ENCODE measurements around the gene DNAJC28. TPM values are rescaled to one million over a fixed set of nuclear protein-coding genes. Genes with fewer than 3 reads are reported as not detected.
"Not testable (repeated sequence)": the region's sequence is repeated elsewhere in the genome, so short reads cannot be mapped to it uniquely, and the experiment has no call there.

Gene DNAJC28
- total RNA-seq, 1 donor: 2.7 TPM

- DNase-seq (ENCODE audit: low read depth): no peak
- H3K4me3 ChIP-seq (ENCODE audit: low read depth, low read length): peak overlapping the region; percentile 84
- TF ChIP-seq CTCF (IDR thresholded peaks at IDR 0.05; ENCODE audit: insufficient read depth, low read length): no peak
Measured at GRCh38 chr21:33478182-33478581, 13.3 kb downstream of the DNAJC28 start.

- no peak for TF ChIP-seq CTCF (IDR thresholded peaks at IDR 0.05; ENCODE audit: insufficient read depth, low read length)
- no peak overlapping the region for H3K4me3 ChIP-seq (ENCODE audit: low read depth, low read length)
Measured at GRCh38 chr21:33477066-33477465, 14.4 kb downstream of the DNAJC28 start.

GRCh38 chr21:33473344-33473743 lies 18.2 kb downstream of the DNAJC28 start:
- DNase-seq (ENCODE audit: low read depth): no peak
- no peak overlapping the region for H3K4me3 ChIP-seq (ENCODE audit: low read depth, low read length)
- TF ChIP-seq CTCF (IDR thresholded peaks at IDR 0.05; ENCODE audit: insufficient read depth, low read length): no peak

More at GRCh38 chr21:33477066-33477465, 14.4 kb downstream of the DNAJC28 start:
- no peak for DNase-seq (ENCODE audit: low read depth)

GRCh38 chr21:33470701-33471100 lies 20.8 kb downstream of the DNAJC28 start:
- no peak for DNase-seq (ENCODE audit: low read depth)
- no peak for TF ChIP-seq CTCF (IDR thresholded peaks at IDR 0.05; ENCODE audit: insufficient read depth, low read length)
- no peak overlapping the region for H3K4me3 ChIP-seq (ENCODE audit: low read depth, low read length)

- DNase-seq (ENCODE audit: low read depth); H3K4me3 ChIP-seq (ENCODE audit: low read depth, low read length): not testable (repeated sequence)
Measured at GRCh38 chr21:33469183-33469582, 22.3 kb downstream of the DNAJC28 start.

GRCh38 chr21:33461538-33462250 lies 29.8 kb downstream of the DNAJC28 start:
- no peak overlapping the region for H3K4me3 ChIP-seq (ENCODE audit: low read depth, low read length)
- no peak for TF ChIP-seq CTCF (IDR thresholded peaks at IDR 0.05; ENCODE audit: insufficient read depth, low read length)
- DNase-seq (ENCODE audit: low read depth): no peak

- no peak for TF ChIP-seq CTCF (IDR thresholded peaks at IDR 0.05; ENCODE audit: insufficient read depth, low read length)
- DNase-seq (ENCODE audit: low read depth): no peak
Measured at GRCh38 chr21:33458861-33459260, 32.7 kb downstream of the DNAJC28 start.

More at GRCh38 chr21:33458861-33459260, 32.7 kb downstream of the DNAJC28 start:
- no peak overlapping the region for H3K4me3 ChIP-seq (ENCODE audit: low read depth, low read length)

Data from fibroblast of the aortic adventitia (primary cell).